GM21423 (cell line): ENCODE data around the gene GJA5.

Source experiments
- ATAC-seq: cut with Tn5 transposase; IDR thresholded peaks from one replicate; pipeline ENCODE4 v1.9.1; 2021; ENCODE audit warnings: mild to moderate bottlenecking, moderate library complexity; ENCODE audit not compliant: unreplicated experiment

The GJA5 gene

GRCh38 chr1:147760481-147761260, at the start of gene GJA5:
TSS of gene GJA5 (minus strand) at chr1:147760602. CDS start at chr1:147759238, 1,364 bp downstream.
- no peak for ATAC-seq

DNA sequence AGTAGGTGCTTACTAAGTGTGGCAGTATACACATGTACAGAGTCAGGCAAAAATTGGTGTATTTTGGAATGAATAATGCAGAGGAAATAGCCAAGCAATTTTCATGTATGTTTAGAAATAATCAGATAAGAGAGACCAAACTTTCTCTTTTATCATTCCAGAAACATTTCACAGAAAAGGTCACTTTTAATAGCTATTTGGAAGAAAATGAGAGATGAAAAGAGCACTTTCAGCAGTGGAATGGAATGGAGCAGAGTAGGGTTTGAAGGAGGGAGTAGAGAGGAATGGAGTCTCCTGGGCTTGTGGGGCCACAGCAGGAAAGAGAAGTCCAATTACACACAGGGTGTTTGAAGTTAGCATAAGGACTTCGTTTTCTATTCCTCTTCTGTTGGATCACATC, 48.8 kb upstream of the GJA5 start:
- ATAC-seq = no peak

DNA sequence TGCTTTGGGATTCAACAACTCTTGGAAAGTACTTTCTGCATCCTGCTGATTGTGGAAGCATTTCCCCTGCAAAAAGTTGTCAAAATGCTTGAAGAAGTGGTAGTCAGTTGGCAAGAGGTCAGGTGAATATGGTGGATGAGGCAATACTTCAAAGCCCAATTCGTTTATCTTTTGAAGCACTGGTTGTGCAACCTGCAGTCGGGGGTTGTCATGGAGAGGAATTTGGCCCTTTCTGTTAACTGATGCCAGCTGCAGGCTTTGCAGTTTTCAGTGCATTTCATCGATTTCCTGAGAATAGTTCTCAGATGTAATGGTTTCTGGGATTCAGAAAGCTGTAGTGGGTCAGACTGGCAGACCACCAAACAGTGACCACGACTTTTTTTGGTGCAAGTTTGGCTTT, 47.6 kb upstream of the GJA5 start:
- no peak for ATAC-seq

GRCh38 chr1:147807405-147807804, 47.0 kb upstream of the GJA5 start:
- no peak for ATAC-seq

- ATAC-seq = no peak
These were observed 44.7 kb upstream of the GJA5 start for GRCh38 chr1:147804942-147805723.

DNA sequence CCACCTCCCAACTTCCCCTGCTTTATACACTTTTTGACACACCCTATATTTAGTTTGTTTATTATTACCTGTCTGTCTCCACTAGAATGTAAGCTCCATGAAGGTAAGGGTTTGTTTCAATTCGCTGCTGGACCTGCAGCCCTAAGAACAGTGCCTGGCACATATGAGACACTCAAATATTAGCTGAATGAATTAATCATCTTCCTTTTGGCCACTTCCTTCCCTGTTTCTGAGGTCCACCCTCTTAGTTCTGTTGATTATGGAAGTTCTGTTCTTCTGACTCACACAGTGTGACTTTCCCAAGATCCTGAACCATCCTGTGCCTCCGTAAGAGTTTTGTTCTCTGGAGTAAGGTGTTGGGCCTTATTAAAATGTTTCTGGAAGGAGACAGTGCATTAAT, 40.4 kb upstream of the GJA5 start:
- no peak for ATAC-seq

GRCh38 chr1:147798731-147799130, 38.3 kb upstream of the GJA5 start:
- no peak for ATAC-seq

DNA sequence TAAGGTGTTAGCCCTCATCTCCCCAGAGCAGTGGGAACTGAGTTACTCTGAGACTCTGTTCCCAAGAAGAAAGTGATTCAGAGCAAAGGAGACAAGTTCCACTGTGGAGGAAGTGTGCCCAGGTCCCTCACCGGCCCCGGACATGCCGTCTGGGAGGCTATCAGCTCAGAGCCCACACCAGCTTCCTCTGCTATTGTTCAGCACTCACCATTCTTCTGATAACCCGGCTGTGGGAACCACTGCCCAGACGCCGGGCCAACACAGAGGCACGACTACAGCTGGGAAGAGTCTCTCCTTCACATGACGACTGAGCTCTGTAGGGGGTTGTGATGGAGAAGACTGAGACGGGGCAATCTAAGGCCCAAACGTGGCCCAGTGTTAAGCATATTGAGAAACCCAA, 34.2 kb upstream of the GJA5 start:
- no peak for ATAC-seq

GRCh38 chr1:147791876-147792275, 31.5 kb upstream of the GJA5 start:
- no peak for ATAC-seq

DNA sequence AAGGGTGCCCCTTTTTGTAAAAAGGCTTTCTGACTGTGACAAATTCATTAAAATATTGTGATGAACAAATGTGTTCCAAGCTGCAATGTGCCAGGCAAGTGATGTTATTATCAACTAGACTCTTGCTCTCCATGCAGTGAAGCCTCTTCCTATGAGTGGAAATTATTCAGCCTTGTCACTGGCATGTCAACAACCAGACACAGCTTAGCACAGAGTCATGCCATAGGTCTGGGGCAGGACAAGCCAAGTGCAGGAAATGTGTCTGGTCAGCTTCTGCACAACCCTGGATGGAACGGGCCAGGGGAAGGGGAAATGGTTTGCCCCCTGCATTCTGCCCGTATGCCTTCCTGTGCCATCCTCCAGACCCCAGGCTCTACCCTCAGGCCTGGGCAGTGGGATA, 27.4 kb upstream of the GJA5 start:
- ATAC-seq = no peak

DNA sequence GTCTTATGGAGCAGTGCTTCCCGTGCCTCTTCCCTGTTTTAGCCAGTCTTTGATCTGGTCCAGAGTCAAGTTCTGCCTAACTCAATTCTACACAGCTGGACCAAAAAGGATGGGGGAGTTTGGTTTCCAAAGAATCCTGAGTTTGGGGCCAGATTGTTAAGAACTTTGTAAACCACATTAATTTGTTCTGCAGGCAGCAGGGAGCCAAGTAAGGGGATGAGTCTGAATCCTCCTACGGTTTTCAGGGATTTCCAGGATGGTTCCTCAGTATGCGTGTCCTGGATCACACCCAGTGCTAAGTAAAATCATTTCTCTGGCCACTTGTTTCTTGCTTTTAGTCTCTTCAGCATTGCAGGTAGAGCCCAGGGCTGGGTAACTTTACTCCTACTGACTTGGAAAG, 26.1 kb upstream of the GJA5 start:
- no peak for ATAC-seq

GRCh38 chr1:147785794-147786506, 25.5 kb upstream of the GJA5 start:
- no peak for ATAC-seq

- no peak for ATAC-seq
These were observed 24.5 kb upstream of the GJA5 start for GRCh38 chr1:147784941-147785340.

DNA sequence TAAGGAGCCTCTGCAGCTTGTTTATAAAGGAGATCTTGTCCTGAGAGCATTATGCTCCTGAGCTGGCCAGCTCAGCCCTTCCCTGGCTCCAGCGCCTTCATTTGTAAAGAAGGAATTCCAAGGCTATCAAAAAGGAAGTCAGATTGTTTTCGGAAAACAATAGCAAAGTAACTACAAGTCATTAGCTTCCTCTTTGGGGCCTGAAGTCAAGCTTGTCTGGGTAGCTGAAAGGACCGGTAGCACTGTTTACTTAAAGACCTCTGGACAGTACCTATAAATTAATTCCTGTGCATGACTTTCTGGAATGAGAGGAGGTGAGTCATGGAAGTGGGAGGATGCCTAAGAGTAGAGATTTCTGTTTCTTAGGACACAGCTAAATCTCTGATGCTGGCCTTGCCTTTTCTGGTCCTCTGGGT, 20.7 kb upstream of the GJA5 start:
- ATAC-seq = no peak

DNA sequence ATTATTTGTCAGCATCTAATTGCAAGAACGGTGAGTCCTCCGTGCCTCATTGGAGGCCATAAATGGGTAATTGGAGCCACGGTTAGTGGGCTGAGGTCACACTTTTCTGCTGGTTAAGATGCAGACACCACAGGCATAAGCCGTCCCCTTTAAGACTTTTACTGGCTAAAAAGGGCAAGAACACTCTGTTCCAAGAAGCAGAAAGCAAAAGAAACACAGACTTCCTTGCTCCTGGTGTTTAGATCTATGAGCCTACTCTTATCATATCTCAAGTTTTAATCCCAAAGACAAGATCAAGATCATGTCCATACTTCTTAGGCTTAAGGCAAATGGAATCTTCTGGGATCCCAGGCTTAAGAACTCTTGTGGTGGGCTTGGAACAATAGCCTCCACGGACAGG, 17.3 kb upstream of the GJA5 start:
- ATAC-seq = no peak

GRCh38 chr1:147773215-147773715, 12.9 kb upstream of the GJA5 start:
- no peak for ATAC-seq

DNA sequence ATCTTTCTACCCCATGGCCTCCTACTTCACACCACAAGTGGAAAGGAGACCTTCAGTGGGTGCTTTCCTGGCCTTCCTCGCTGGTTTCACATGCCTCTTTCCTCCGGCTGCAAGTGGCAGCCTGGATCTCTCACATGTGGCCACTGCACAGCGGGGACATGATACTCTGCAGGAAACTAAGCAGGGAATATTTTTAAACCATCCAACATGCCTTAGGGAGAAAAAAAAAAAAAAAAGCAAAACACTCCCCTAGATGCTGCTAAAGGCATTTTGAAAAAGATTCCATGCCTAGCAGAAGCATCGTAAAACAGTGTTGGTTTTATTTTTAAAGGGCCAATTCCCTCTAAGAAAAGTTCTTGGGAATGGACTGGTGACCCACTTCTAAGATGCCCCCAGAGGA, 12.2 kb upstream of the GJA5 start:
- ATAC-seq = no peak

- ATAC-seq = no peak
These were observed 11.1 kb upstream of the GJA5 start for GRCh38 chr1:147771226-147772125.

GRCh38 chr1:147769106-147769505, 8.7 kb upstream of the GJA5 start:
- no peak for ATAC-seq

- no peak for ATAC-seq
These were observed 8.2 kb upstream of the GJA5 start for GRCh38 chr1:147768582-147768981.
